GM18951 (cell line): Measurements from ENCODE around the gene CNPPD1.
A peak's percentile ranks its signal among the peaks of the same experiment; 100 is the strongest.

ENCODE experiments used
- POLR2A ChIP-seq: IDR thresholded peaks from 4 replicates; pipeline ENCODE4 v1.6.1; 2011; ENCODE audit warnings: mild to moderate bottlenecking; ENCODE audit not compliant: insufficient read length, insufficient read depth; ENCODE audit errors: extremely low read depth
- in situ Hi-C: fragments of 300-500 bp; cut with MboI; formaldehyde crosslinking; loops from one replicate; pipeline ENCODE4 v1.12.0; 2022; ENCODE audit warnings: low sequenced_read_pairs, mixed read lengths, inconsistent platforms; ENCODE audit not compliant: unreplicated experiment

Gene CNPPD1

DNA sequence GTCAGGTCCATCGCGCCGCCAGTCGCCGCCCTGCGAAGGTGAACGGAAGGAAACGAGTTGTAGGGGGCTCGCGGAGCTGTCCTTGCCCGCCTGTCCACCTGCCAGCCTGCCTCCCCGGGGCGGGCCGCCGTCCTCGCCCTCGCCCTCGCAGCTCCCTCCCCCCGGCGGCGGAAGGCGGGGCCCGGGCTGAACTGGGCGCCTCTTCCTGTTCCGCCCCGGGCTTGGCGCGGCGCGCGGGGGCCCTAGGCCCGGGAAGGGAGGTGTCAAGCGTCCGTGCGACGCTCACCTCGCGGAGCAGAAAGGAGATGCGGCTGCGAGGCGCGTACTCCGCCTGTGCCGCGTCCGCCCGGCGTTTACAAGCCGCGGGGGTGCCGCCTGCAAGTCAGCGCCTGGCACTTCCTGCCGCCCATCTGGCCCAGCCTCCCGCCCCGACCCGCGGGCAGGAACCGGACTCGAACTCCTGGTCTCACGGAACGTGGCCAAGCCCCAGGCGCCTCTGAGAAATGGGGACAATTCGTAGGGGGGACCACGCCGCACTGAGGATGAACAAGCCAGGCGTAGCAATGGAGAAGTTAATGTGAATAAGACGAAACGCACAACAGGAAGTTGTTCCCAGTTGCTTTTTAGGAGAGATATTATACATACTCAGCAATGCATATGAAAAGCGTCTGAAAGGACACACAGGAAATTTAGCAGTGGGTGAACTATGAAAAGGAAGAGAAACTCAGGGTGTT, at the start of gene CNPPD1:
TSS of gene CNPPD1 (minus strand) at position 108 of the 734 bp plus-strand sequence. CDS start at position 11, 97 bp downstream.
- in situ Hi-C loops, result no loop called here
- TF ChIP-seq POLR2A, result peak; percentile 87

DNA sequence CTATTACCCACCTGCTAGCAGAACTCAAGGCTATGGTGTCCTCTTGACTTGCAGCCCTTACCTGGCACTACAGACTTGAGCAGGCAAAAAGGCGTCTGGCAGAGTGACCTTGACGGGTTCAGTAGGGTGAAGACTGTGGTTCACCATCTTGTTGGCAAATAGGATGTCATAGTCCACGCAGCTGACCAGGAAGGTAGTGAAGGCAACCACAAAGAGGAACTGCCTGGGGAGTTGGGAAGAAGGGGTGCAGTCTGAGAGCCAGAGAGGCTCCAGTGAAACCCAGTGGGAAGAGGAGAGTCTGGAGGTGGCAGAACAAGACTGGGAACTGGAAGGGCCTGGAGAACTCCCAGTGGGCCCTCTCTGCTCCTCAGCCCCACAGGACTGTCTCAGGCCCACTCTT, 48.6 kb upstream of the CNPPD1 start:
- TF ChIP-seq POLR2A, result no peak
- in situ Hi-C loops, result no loop called here

DNA sequence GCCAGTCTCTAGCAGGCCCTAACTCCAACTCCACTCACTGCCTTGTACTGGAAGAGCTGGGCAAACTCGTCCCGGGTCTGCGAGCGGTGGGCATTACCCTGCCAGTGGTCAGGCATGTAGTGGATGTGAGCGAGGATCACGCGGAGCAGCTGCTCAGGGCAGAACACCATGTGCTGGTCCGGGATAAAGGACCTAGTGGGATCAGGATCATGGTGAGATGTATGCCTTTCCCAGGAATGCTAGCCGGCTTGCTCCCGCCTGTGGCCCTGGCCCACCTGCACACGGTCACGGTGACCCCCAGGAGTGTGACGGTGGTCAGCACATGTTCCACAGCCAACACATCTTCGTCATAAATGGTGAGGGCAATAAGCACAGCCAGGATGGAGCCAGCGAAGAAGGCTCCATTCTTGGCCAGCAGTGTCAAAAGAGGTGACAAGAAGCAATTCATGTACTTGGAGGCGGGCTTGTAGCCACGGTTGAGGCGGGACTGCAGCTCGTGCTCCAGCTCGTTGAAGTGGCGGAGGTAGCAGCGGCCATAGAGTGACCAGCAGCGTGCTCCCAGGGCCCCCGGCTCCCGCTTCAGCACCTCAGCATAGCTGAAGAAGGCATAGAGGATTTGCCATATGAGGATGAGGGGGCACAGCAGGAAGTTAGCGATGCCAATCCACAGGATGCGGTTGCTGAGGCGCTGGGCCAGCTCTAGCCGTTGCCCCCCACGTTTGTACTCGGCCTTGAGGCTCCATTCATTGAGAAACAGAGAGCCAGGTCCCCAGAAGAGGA, 47.3 kb upstream of the CNPPD1 start:
- in situ Hi-C loops, result no loop called here
- TF ChIP-seq POLR2A, result no peak

DNA sequence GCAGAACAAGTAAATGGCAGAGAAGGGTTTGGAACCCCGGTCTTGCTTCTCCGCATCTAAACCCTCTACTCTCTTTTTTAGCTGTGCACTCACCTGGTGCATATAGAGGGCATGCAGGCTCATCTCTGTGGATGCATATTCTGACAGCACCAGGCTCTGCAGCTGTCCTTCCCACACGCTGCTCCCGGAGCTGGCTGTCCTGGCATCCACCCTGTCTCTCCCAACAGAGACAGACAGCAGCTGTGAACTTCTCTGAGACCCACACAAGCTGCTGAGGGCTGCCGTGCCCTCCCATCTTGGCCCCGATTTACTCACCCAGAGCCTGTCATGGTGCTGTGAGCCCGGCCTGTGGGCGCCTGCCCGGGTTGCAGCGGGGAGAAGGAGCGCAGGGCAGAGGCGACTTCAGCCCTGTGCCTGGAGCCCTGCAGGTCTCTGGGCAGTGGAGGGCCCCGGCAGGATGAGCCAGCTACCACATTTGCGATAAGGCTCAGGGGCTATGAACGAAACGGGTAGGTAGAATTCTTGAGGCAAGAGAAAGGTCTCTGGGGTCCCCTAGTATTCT, 45.3 kb upstream of the CNPPD1 start:
- no peak for TF ChIP-seq POLR2A

DNA sequence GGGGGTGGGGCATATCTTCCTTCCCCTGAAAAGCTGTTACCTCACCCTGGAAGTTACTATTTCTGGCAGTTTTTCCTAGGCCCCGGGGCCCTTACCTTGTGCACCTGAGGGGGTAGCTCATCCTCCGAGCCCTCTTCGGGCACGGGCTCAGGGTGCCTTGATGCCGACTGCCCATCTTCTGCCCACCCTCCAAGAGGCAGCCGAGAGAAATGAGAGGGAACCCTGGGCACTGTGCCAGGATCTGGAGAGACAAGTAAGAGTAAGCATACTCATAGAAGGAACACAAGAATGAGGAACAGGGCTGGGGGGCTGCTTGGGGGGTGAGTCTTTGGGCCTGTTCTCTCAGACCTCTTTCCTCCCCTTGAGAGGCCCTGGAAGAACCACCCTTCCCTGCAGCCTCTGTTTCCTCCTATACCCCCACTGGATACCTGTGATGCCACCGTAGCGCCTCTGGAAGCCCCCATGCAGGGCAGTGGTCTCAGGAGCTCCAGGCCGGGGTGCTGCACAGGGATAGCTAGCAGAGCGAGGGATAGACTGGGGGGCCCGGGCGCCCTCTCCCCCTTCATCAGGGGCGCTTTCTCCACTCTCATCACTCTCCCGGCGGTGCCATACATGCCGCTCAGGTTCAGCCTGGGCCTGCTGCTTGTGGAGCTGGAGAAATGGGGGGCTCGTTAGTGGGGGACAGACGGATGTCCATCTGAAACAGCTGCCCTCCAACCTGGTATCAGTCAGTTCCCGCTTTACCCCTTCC, 44.1 kb upstream of the CNPPD1 start:
- in situ Hi-C loops, result no loop called here
- no peak for TF ChIP-seq POLR2A

More for the DNA sequence above, 45.3 kb upstream of the CNPPD1 start:
- in situ Hi-C loops, result no loop called here

DNA sequence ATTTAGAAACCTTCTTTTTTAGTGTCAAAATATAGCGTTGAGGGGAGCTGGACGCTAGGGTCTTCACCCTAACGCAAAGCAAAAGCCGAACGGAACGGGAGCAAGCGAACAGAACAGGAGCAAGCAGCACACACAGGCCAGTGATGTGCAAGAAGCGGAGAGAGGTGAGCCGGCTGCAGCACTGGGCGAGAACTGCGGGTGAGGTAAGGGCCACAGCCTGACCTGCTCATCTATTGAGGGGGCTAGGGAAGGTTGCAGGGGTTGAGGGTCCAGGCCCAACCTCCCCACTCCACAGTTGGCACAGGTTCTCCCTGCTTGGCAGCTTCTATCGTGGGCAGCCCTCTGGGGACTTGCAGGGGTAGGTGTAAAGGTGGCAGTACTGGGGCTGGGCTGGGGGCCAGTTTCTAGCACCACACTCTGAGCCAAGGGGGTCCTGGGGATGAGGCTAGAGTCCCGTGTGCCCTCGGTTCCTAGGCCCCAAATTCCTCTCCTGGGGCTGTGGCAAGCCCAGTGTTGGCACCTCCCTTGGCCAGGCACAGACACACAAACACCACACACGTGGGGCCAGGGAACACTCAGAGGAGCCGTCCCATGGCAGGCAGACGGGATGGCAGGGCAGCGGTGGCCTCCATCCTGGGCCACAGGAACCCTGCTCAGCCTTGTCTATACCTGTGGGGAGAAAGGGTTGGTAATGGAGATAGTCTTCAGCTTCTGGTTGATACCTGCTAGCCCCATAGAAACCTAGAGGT, 43.2 kb upstream of the CNPPD1 start:
- in situ Hi-C loops, result no loop called here
- no peak for TF ChIP-seq POLR2A

DNA sequence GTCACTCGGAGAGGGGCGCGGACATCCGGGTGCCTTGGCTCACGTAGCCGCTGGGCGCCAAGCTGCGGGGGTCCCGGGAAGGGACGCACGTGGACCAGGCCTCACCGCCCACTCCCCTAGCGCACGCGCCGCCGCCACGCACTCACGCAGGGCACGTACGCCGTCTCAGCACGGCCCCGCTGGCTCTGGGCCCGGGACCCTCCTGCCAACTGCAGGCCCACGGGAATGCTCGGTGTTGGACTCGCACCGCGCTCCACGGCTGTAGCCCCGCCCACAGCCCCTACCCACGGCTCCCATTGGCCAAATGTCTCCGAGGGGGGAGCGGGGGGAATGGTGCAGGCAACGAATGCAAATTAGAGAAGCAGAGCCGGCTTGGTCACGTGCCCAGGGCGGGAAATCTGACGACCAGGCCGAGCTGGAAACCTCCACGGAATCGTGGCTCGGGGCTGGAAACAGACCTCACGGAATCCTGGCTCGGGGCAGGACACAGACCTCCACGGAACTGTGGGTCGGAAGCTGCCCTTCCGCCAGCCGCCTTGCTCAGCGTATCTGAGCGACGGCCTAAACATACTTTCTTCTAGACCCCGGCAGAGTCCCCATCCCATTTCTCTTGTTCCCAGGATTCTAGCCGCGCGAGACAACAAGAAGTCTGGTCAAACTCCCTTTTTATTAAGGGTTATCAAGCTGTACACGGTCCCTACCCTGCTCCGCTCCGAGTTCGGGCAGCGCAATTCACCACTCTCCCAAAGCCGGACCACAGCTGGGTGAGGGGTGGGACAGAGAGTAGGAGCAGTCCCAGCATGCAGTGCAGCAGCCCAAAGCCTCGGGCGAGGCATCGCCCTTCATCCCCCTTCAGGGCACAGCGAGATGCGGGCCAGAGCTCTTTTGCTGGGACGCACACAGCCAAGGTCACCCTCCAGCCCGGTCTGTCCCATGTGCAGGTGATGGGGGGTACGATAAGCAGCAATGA, 42.3 kb upstream of the CNPPD1 start, which contains the start of gene ABCB6:
TSS of gene ABCB6 (minus strand) at position 227 of the 970 bp plus-strand sequence. CDS start 285 bp downstream, outside the sequence.
- in situ Hi-C loops, result no loop called here
- TF ChIP-seq POLR2A, result peak; percentile 93

DNA sequence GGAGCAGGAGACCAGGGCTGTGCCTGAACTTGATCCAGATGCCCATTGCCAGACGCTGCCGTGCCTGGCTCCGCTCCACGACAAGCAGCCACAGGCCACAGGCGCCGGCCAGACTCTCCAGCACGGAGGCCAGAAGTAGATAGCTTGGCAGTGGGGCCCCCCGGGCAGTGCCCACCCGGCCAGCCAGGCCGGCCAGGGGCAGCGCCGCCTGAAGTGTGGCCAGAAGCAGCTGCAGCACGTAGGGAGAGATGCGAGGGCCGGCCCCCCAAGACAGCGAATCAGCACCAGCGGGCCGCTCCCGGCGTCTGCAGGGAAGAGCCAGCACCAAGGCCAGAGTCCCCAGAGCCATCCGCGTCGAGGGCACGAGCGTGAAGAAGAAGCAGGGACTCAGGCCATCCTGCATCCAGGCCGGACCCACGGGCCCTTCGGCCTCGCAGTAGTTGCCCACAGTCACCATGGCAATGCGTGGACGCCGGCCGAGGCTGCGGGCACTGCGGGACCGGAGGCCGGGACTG, 41.5 kb upstream of the CNPPD1 start:
- in situ Hi-C loops, result no loop called here
- no peak for TF ChIP-seq POLR2A

DNA sequence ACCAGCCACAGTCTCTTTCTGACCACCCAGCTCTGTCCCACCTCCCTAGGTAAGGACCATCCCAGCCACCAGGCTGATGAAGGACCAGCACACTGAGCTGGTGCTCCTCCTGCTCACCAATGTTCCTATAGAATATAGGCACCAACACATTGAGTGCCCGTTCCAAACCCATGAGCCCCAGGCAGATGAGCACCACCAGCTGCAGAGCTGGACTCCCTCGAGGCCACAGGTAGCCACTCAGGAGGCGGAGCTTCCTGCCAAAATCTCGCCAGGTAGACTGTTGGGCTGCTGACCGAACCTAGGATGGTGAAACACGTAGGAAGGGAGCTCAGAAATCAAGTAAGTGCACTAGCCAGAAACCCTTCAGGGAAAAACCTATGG, 39.8 kb upstream of the CNPPD1 start:
- no peak for TF ChIP-seq POLR2A
- in situ Hi-C loops, result no loop called here

DNA sequence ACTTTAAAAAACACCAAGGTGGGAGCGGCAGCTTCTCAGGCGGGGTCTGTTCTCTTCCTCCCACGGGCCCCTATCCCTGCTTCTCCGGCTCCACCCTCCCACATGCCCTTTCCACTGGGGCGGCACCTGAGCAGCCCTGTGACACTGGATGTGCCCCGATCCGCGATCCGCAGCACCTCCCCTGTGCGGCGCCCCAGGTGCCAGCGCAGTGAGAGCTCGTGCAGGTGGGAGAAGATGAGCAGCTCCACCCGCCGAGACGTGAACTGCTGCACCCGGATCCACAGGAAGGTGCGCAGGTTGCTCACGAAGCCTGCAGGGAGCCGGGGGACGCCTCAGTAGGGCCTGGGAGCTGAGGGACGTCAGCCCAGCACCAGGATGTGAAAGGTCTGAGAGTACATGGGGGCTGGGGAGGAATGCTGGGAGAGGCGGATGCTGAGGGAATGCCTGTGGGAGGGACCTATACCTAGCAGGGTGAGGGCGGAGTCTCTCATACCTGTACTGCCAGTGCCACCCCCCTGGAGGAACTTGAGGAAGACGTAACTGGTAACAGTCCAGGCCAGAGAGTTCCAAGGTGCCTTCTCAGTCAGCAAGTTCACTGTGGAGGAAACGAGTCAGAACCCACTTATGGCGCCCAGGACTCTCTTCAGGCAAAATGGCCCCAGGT, 39.3 kb upstream of the CNPPD1 start:
- in situ Hi-C loops, result no loop called here
- no peak for TF ChIP-seq POLR2A

DNA sequence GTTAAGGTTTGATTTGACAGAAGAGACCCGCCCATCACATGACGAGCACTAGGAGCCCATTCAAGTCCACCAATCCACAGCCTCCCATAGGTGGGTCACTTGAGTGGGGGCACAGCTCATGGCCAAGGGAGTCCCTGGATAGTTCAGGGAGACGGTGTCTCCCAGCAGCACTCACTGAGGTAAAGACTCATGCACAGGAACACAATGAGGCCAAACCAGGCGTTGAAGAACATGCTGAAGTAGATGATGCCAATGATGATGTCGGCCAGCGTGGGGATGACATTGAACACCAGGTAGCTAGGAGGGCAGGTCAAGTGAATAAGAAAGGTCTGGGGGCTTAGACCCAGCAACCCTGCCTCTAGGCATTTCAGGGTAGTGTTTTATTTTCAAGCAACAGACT, 38.1 kb upstream of the CNPPD1 start:
- no peak for TF ChIP-seq POLR2A
- in situ Hi-C loops, result loop anchor here (5.0 kb wide), 1 partner anchor 52 kb away; the partner anchor contains the start of gene NHEJ1
